Liver (tissue), 3 donors: ENCODE data around the gene DMRTC2.

Source experiments
- CTCF ChIP-seq: fragments of 150-350 bp; IDR thresholded peaks from 2 replicates; pipeline ENCODE4 v1.5.1; 2017; ENCODE audit warnings: improper control_type of control experiment, low read depth, low read length; ENCODE audit not compliant: missing input control
- TAF1 ChIP-seq: conservative IDR thresholded peaks from 2 replicates; pipeline ENCODE4 v1.6.1; 2016; ENCODE audit warnings: antibody characterized with exemption, mild to moderate bottlenecking
- TF ChIP-seq, protein P1 (sequence below): IDR thresholded peaks from 2 replicates; pipeline ENCODE4 v1.6.1; 2016; ENCODE audit warnings: antibody characterized with exemption
- donor health status: healthy.
- donor health status: healthy.

DNA sequence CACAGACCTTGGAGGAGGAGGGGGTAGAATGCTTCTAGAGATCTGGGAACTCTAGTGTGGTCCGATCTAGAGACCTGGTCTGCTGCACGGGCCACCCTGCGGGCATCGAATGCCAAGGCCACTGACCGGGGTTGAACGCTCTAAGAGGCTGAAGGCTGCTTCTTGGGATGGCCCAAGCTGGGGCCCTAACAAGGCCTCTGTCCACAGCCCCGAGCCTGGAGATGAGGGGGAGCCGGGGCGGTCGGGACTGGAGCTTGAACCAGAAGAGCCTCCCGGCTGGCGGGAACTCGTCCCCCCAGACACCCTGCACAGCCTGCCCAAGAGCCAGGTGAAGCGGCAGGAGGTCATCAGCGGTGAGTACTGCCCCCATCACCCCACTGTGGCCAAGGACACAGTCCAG, 53.4 kb downstream of the DMRTC2 start:
- TF ChIP-seq CTCF (no peak), TAF1 (no peak)
- TF ChIP-seq, protein P1, sequence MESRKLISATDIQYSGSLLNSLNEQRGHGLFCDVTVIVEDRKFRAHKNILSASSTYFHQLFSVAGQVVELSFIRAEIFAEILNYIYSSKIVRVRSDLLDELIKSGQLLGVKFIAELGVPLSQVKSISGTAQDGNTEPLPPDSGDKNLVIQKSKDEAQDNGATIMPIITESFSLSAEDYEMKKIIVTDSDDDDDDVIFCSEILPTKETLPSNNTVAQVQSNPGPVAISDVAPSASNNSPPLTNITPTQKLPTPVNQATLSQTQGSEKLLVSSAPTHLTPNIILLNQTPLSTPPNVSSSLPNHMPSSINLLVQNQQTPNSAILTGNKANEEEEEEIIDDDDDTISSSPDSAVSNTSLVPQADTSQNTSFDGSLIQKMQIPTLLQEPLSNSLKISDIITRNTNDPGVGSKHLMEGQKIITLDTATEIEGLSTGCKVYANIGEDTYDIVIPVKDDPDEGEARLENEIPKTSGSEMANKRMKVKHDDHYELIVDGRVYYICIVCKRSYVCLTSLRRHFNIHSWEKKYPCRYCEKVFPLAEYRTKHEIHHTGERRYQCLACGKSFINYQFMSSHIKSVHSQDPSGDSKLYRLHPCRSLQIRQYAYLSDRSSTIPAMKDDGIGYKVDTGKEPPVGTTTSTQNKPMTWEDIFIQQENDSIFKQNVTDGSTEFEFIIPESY: no peak
